ENCODE results near the gene PPP1R14C. TPM values are rescaled to one million over a fixed set of nuclear protein-coding genes. Genes with fewer than 3 reads are reported as not detected.

Gene PPP1R14C
- total and polyA plus RNA-seq, 10 of the 15 experiments (the other 5 are each of a cell fraction or from before 2014, with no cell fraction given), result 0.07 to 1.6 (median 0.13) TPM; not detected in 4

GRCh38 chr6:150185732-150186117 lies 42.9 kb downstream of the PPP1R14C start (continued):
- TF ChIP-seq SRF (IDR thresholded peaks at IDR 0.05; ENCODE audit: low read depth in 2 of 2, low read length in 2 of 2) (no peak), ZNF622 (IDR thresholded peaks at IDR 0.05) (no peak), BHLHE40 (IDR thresholded peaks at IDR 0.05; ENCODE audit: borderline replicate concordance in 1 of 2, low read depth in 2 of 2, low read length in 1 of 2) (no peak), ZBTB4 (CRISPR knock-in tag; IDR thresholded peaks at IDR 0.05) (no peak)

DNA sequence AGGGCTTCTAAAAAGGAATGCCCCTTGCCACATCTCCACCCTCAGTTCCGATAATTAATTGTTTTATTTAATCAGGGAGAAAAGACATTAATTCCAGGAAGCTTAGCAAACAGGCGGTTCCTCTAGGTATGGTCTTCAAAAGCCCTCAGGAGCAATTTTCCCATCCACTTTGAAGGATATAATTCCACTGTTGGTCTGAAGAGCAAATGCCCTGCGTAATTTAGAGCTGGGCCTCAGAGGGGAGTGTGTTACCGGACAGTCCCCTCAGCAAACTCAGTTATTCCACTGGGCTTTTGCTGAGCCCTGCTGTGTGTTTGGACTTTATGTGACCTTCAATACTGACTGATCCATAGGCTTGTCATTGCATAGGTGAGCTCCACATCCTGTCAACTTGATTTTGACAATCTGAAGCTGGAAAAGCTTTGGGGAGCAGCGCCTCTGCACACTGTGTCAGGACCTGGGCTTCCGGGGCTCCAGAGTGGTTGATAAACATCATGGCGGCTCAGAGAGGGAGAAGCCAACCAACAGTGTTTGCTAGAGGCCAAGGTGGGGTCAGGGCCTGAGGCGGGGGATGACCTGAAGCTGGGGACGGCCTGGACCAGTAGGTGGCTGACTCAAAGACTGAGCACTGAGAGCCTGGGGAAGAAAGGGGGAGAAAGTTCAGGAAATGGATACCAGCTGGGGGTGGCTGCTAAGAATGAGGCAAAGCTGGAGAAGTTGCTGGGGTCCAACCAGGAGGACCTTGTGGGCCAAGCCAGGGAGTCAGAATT lies 43.5 kb downstream of the PPP1R14C start:
- ATAC-seq, result no peak
- Histone ChIP-seq H3K4me3 (no peak overlapping the region), H4K20me1 (ENCODE audit: control insufficient read depth, insufficient read depth) (no peaks in the 10 kb centered on the region), H3K27ac (ENCODE audit: control insufficient read depth, insufficient read depth) (no peak overlapping the region), H3K27me3 (replicated peaks in 1 of 2; ENCODE audit: control insufficient read depth in 2 of 2, insufficient read depth in 2 of 2, low read length in 1 of 2) (no peaks in the 10 kb centered on the region), H3K9me3 (replicated peaks; ENCODE audit: control insufficient read depth, insufficient read depth, low read length) (no peaks in the 10 kb centered on the region), H3K4me2 (ENCODE audit: control insufficient read depth, insufficient read depth) (no peak overlapping the region), H3K79me2 (ENCODE audit: control insufficient read depth, insufficient read depth, low read length) (no peaks in the 10 kb centered on the region), H3K4me1 (ENCODE audit: control insufficient read depth, insufficient read depth, low read length) (0 out of 2 replicates have a peak, but pooled peaks cover 3% of the 10 kb centered on the region), H3K36me3 (ENCODE audit: control insufficient read depth in 2 of 2, insufficient read depth in 2 of 2, low read length in 1 of 2) (no peaks in the 10 kb centered on the region), H2AFZ (ENCODE audit: control insufficient read depth, low read depth, low read length) (no peak overlapping the region), H3K9ac (ENCODE audit: control insufficient read depth, insufficient read depth, low read length) (no peak overlapping the region)
- intact Hi-C loops (cut with micrococcal nuclease; ENCODE audit: unreplicated experiment), result loop anchor here (5.0 kb wide), 1 partner anchor 104 kb away; no protein-coding TSS in a partner anchor
- ChIA-PET RAD21 (ENCODE audit: unreplicated experiment) (no interaction called here), SMC1A (ENCODE audit: uncharacterized antibody, unreplicated experiment) (interaction anchor here (0.6 to 1.2 kb wide), 3 partner anchors 18 to 754 kb away, joined by 3 to 4 read pairs (median 4); no protein-coding TSS in a partner anchor), POLR2A (no interaction called here), CTCF (interaction anchor here (0.7 to 1.7 kb wide), 3 partner anchors 105 to 132 kb away, joined by 3 to 7 read pairs (median 3); no protein-coding TSS in a partner anchor)
- no peak for DNase-seq (ENCODE audit: low read depth, low spot score)
- in situ Hi-C loops (cut with MboI), result no loop called here
- 43% methylated on average over 9 of the region's 9 CpGs for WGBS (ENCODE audit: insufficient coverage, insufficient replicate concordance, low lambda C conversion rate, missing lambda C conversion rate)
- FAIRE-seq, result no peak
- BruUV-seq (replicated peaks), result no TSS peak
- TF ChIP-seq TCF3 (IDR thresholded peaks at IDR 0.05; ENCODE audit: borderline replicate concordance, insufficient read depth, low read depth, low read length) (no peak), RB1 (IDR thresholded peaks at IDR 0.05; ENCODE audit: borderline replicate concordance) (no peak), CHD4 (IDR thresholded peaks at IDR 0.05) (no peak), STAT1 (conservative IDR thresholded peaks at IDR 0.05) (no peak), POU2F2 (IDR thresholded peaks at IDR 0.05; ENCODE audit: borderline replicate concordance, low read depth, low read length) (no peak), ZBTB11 (CRISPR knock-in tag; IDR thresholded peaks at IDR 0.05) (no peak)

Measured in GM12878 (cell line).